OCI-LY3 (cell line): ENCODE results near the gene AGBL1.

Experiments used
- H2AFZ ChIP-seq: fragments of 200-600, 300-600 bp; shearing (Covaris generic); 2 replicates; pipeline ENCODE4 v1.6.0; 2014; ENCODE audit warnings: antibody characterized with exemption, low read depth, low read length
- H3K27ac ChIP-seq: fragments of 200-600, 300-600 bp; sonication (generic); 2 replicates; pipeline ENCODE4 v1.5.1; 2014; ENCODE audit warnings: mild to moderate bottlenecking, low read length, moderate library complexity, mixed read lengths
- H3K27me3 ChIP-seq: fragments of 200-600, 300-600 bp; sonication (generic); 2 replicates; pipeline ENCODE4 v1.6.1; 2014; ENCODE audit warnings: low read depth, low read length, mixed read lengths
- H3K36me3 ChIP-seq: fragments of 200-600, 300-600 bp; sonication (generic); replicated peaks from 2 replicates; pipeline ENCODE3; 2014; ENCODE audit warnings: low read depth, low read length, mixed read lengths
- H3K4me1 ChIP-seq: fragments of 300-600, 200-600 bp; sonication (generic); 2 replicates; pipeline ENCODE4 v1.6.1; 2014; ENCODE audit warnings: low read length, mixed read lengths
- H3K4me2 ChIP-seq: fragments of 200-600, 300-600 bp; sonication (generic); 2 replicates; pipeline ENCODE4 v1.6.1; 2014; ENCODE audit warnings: low read length, mixed read lengths
- H3K4me3 ChIP-seq: fragments of 300-600, 200-600 bp; sonication (generic); 2 replicates; pipeline ENCODE4 v1.5.1; 2014; ENCODE audit warnings: antibody characterized with exemption, mild to moderate bottlenecking, low read length, moderate library complexity
- H3K79me2 ChIP-seq: fragments of 300-600, 200-600 bp; shearing (Covaris generic); 2 replicates; pipeline ENCODE4 v1.6.1; 2014; ENCODE audit warnings: mild to moderate bottlenecking, low read length, mixed read lengths
- H3K9ac ChIP-seq: fragments of 300-600, 200-600 bp; shearing (Covaris generic); 2 replicates; pipeline ENCODE4 v1.6.0; 2014; ENCODE audit warnings: mild to moderate bottlenecking, low read length, moderate library complexity
- H3K9me3 ChIP-seq: fragments of 200-600, 300-600 bp; shearing (Covaris generic); 2 replicates; pipeline ENCODE4 v1.6.1; 2014; ENCODE audit warnings: low read length, mixed read lengths; ENCODE audit not compliant: insufficient read depth
- H4K20me1 ChIP-seq: fragments of 200-600, 300-600 bp; sonication (generic); 2 replicates; pipeline ENCODE4 v1.6.1; 2016; ENCODE audit warnings: low read length, mixed read lengths; ENCODE audit not compliant: insufficient read depth
- CTCF ChIP-seq: fragments of 200-600, 300-600 bp; sonication (generic); IDR thresholded peaks from 2 replicates; pipeline ENCODE4 v1.5.1; 2014; ENCODE audit warnings: antibody characterized with exemption, low read length, low read depth
- EZH2phosphoT487 ChIP-seq: fragments of 200-600 bp; shearing (Covaris generic); IDR thresholded peaks from 2 replicates; pipeline ENCODE4 v1.6.1; 2018; ENCODE audit warnings: antibody characterized with exemption, mixed run types, low read depth

Gene AGBL1

GRCh38 chr15:86615411-86615810, 535.7 kb downstream of the AGBL1 start:
- TF ChIP-seq EZH2phosphoT487 (no peak), CTCF (no peak)
- no peak overlapping the region for H3K9ac ChIP-seq
- no peaks in the 10 kb centered on the region for H3K36me3 ChIP-seq
- no peak overlapping the region for H3K27ac ChIP-seq
- no peaks in the 10 kb centered on the region for H3K79me2 ChIP-seq
- no peak overlapping the region for H2AFZ ChIP-seq
- no peaks in the 10 kb centered on the region for H3K9me3 ChIP-seq
- no peaks in the 10 kb centered on the region for H3K4me1 ChIP-seq
- H3K4me2 ChIP-seq, result no peak overlapping the region
- H3K4me3 ChIP-seq, result no peak overlapping the region
- H3K27me3 ChIP-seq, result no peaks in the 10 kb centered on the region; the same call in 1 of the 2 replicates
- no peaks in the 10 kb centered on the region for H4K20me1 ChIP-seq

GRCh38 chr15:86615816-86616215, 536.1 kb downstream of the AGBL1 start:
- H3K79me2 ChIP-seq, result no peaks in the 10 kb centered on the region
- TF ChIP-seq CTCF (no peak), EZH2phosphoT487 (no peak)
- no peaks in the 10 kb centered on the region for H4K20me1 ChIP-seq
- H3K9ac ChIP-seq, result no peak overlapping the region
- H2AFZ ChIP-seq, result no peak overlapping the region
- no peaks in the 10 kb centered on the region for H3K4me1 ChIP-seq
- H3K4me3 ChIP-seq, result no peak overlapping the region
- no peaks in the 10 kb centered on the region; the same call in 1 of the 2 replicates for H3K27me3 ChIP-seq
- H3K4me2 ChIP-seq, result no peak overlapping the region
- no peaks in the 10 kb centered on the region for H3K36me3 ChIP-seq
- no peak overlapping the region for H3K27ac ChIP-seq
- no peaks in the 10 kb centered on the region for H3K9me3 ChIP-seq

GRCh38 chr15:86616771-86617170, 537.1 kb downstream of the AGBL1 start:
- H3K4me3 ChIP-seq, result no peak overlapping the region
- TF ChIP-seq CTCF (no peak), EZH2phosphoT487 (no peak)
- no peaks in the 10 kb centered on the region for H3K36me3 ChIP-seq
- no peak overlapping the region for H3K9ac ChIP-seq
- no peaks in the 10 kb centered on the region; the same call in 1 of the 2 replicates for H3K27me3 ChIP-seq
- H3K4me1 ChIP-seq, result no peaks in the 10 kb centered on the region
- no peak overlapping the region for H3K27ac ChIP-seq
- no peaks in the 10 kb centered on the region for H4K20me1 ChIP-seq
- no peaks in the 10 kb centered on the region for H3K79me2 ChIP-seq
- H3K4me2 ChIP-seq, result no peak overlapping the region
- H3K9me3 ChIP-seq, result no peaks in the 10 kb centered on the region
- H2AFZ ChIP-seq, result no peak overlapping the region

GRCh38 chr15:86620157-86620556, 540.5 kb downstream of the AGBL1 start:
- Histone ChIP-seq H2AFZ (no peak overlapping the region), H3K27me3 (no peaks in the 10 kb centered on the region; the same call in 1 of the 2 replicates), H4K20me1 (no peaks in the 10 kb centered on the region), H3K9me3 (no peaks in the 10 kb centered on the region), H3K4me1 (no peaks in the 10 kb centered on the region), H3K27ac (no peak overlapping the region), H3K4me3 (no peak overlapping the region), H3K79me2 (no peaks in the 10 kb centered on the region), H3K9ac (no peak overlapping the region), H3K4me2 (no peak overlapping the region), H3K36me3 (no peaks in the 10 kb centered on the region)
- TF ChIP-seq EZH2phosphoT487, result no peak
- TF ChIP-seq CTCF, result no peak
